Upper lobe of right lung (tissue), 1 donor: ENCODE data around the gene PAMR1. TPM values are rescaled to one million over a fixed set of nuclear protein-coding genes. Genes with fewer than 3 reads are reported as not detected.
A peak's percentile ranks its signal among the peaks of the same experiment; 100 is the strongest.

Source experiments
- ATAC-seq: fragments of 200-7000 bp; cut with Tn5 transposase; one replicate; pipeline ENCODE4 v1.9.1; 2020; ENCODE audit warnings: mild to moderate bottlenecking, moderate library complexity
- DNase-seq: peaks from one replicate; pipeline ENCODE4 v3.0.0-alpha.2; 2020
- H3K27ac ChIP-seq: fragments of 200-600 bp; one replicate; pipeline ENCODE4 v1.8.0; 2022
- H3K27me3 ChIP-seq: fragments of 200-600 bp; one replicate; pipeline ENCODE4 v1.8.0; 2022; ENCODE audit warnings: mild to moderate bottlenecking
- H3K36me3 ChIP-seq: fragments of 200-600 bp; one replicate; pipeline ENCODE4 v1.8.0; 2022
- H3K4me1 ChIP-seq: fragments of 200-600 bp; one replicate; pipeline ENCODE4 v1.8.0; 2022
- H3K4me3 ChIP-seq: fragments of 200-600 bp; one replicate; pipeline ENCODE4 v1.8.0; 2022; ENCODE audit warnings: mild to moderate bottlenecking
- H3K9me3 ChIP-seq: fragments of 200-600 bp; one replicate; pipeline ENCODE4 v1.8.0; 2022
- intact Hi-C: fragments of 100-400 bp; cut with DNase I; formaldehyde crosslinking; loops from one replicate; pipeline ENCODE4 v1.11.0; 2022
- total RNA-seq: library from RNA; stranded (reverse); fragmentation: NEBNext Ultra II Directional; extraction: Animal tissue kit (Norgen Biotek cat#: 25700); gene quantifications from one replicate; pipeline ENCODE4 v1.2.1, GENCODE V29; 2021
- TF ChIP-seq, protein P1 (sequence below): fragments of 200-600 bp; IDR thresholded peaks from one replicate; pipeline ENCODE4 v1.8.0; 2022; ENCODE audit warnings: antibody characterized with exemption
- donor health status: DM: no; HTN: yes; CAD: no; lungs with severe emphysema.

PAMR1 gene
- total RNA-seq, 1 donor from 2014 or later = 12.4 TPM

- H3K27ac ChIP-seq = no peak overlapping the region
- DNase-seq (no peak), ATAC-seq (no peak)
- H3K36me3 ChIP-seq = no peaks in the 10 kb centered on the region
- peaks cover 3% of the 10 kb centered on the region for H3K27me3 ChIP-seq
- H3K4me3 ChIP-seq = no peak overlapping the region
- no peaks in the 10 kb centered on the region for H3K4me1 ChIP-seq
- intact Hi-C loops = no loop called here
- TF ChIP-seq, protein P1, sequence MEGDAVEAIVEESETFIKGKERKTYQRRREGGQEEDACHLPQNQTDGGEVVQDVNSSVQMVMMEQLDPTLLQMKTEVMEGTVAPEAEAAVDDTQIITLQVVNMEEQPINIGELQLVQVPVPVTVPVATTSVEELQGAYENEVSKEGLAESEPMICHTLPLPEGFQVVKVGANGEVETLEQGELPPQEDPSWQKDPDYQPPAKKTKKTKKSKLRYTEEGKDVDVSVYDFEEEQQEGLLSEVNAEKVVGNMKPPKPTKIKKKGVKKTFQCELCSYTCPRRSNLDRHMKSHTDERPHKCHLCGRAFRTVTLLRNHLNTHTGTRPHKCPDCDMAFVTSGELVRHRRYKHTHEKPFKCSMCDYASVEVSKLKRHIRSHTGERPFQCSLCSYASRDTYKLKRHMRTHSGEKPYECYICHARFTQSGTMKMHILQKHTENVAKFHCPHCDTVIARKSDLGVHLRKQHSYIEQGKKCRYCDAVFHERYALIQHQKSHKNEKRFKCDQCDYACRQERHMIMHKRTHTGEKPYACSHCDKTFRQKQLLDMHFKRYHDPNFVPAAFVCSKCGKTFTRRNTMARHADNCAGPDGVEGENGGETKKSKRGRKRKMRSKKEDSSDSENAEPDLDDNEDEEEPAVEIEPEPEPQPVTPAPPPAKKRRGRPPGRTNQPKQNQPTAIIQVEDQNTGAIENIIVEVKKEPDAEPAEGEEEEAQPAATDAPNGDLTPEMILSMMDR = no peak
- no peaks in the 10 kb centered on the region for H3K9me3 ChIP-seq
Observed at GRCh38 chr11:35531246-35531645, 5.8 kb upstream of the PAMR1 start.

- intact Hi-C loops = no loop called here
- Histone ChIP-seq H3K36me3 (no peaks in the 10 kb centered on the region), H3K4me3 (no peak overlapping the region), H3K27ac (no peak overlapping the region), H3K9me3 (no peaks in the 10 kb centered on the region), H3K27me3 (peaks cover 14% of the 10 kb centered on the region), H3K4me1 (no peaks in the 10 kb centered on the region)
- DNase-seq (no peak), ATAC-seq (no peak)
- TF ChIP-seq, protein P1 = no peak
Observed at GRCh38 chr11:35529971-35530495, 4.6 kb upstream of the PAMR1 start.

GRCh38 chr11:35526370-35526792 lies 965 bp upstream of the PAMR1 start:
- ATAC-seq (no peak), DNase-seq (no peak)
- no peaks in the 10 kb centered on the region for H3K4me1 ChIP-seq
- intact Hi-C loops = no loop called here
- H3K9me3 ChIP-seq = no peaks in the 10 kb centered on the region
- no peaks in the 10 kb centered on the region for H3K36me3 ChIP-seq
- no peak overlapping the region for H3K27ac ChIP-seq
- TF ChIP-seq, protein P1 = no peak
- peaks cover 19% of the 10 kb centered on the region for H3K27me3 ChIP-seq
- H3K4me3 ChIP-seq = no peak overlapping the region

GRCh38 chr11:35524780-35525179 lies 636 bp downstream of the PAMR1 start:
- no peaks in the 10 kb centered on the region for H3K4me1 ChIP-seq
- DNase-seq (no peak), ATAC-seq (no peak)
- no peaks in the 10 kb centered on the region for H3K9me3 ChIP-seq
- TF ChIP-seq, protein P1 = no peak
- no peak overlapping the region for H3K27ac ChIP-seq
- H3K36me3 ChIP-seq = no peaks in the 10 kb centered on the region
- peak overlapping the region; percentile 29 for H3K4me3 ChIP-seq
- H3K27me3 ChIP-seq = peaks cover 19% of the 10 kb centered on the region
- intact Hi-C loops = no loop called here

DNA sequence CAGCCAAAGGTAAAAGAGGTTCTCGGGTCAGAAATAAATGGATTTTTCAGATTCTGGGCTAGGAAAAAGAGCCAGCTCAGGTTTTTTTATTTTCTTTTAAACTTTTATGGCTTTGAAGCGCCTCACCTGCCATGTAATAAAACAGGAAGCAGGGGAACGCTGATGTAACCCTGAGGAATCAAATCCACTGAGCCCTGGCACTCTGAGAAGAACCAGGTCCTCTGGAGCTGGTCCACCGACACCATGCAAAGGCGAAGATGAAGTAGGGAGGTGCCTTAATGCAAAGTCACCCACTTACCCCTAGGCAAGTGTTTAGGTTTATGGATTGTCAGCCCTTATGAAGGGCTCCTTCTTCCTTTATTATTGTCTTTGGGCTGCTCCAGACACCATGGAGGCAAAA lies 1.6 kb downstream of the PAMR1 start:
- intact Hi-C loops = no loop called here

More for the DNA sequence above, 1.6 kb downstream of the PAMR1 start:
- Histone ChIP-seq H3K4me3 (peak overlapping the region; percentile 29), H3K27ac (no peak overlapping the region), H3K27me3 (peaks cover 24% of the 10 kb centered on the region), H3K9me3 (no peaks in the 10 kb centered on the region), H3K36me3 (no peaks in the 10 kb centered on the region), H3K4me1 (no peaks in the 10 kb centered on the region)
- no peak for DNase-seq
- TF ChIP-seq, protein P1 = no peak
- ATAC-seq = no peak
